ENCODE measurements around the gene COG7.

DNA sequence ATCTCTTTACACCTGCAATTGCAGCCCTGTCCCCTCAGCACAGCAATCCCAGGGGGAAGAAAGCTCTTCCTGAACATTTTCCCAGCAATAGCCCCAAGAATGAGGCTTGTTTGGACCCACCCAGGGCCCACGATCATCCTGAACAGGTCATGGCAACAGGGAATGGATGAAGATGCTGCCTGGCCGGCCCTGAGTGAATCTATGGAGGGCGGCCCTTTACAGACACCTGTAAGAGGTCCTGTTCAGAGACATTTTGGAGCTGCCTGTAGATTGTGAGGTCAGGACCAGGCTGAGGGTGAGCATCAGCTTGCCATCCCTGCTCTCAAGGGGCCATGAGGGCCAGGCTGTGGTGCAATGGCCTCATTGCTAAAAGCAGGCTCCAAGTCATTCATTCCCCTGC is 69.1 kb downstream of the COG7 start:
- TF ChIP-seq POLR2AphosphoS5 (IDR thresholded peaks at IDR 0.05; ENCODE audit: borderline replicate concordance, low read depth, low read length) (no peak), EZH2 (IDR thresholded peaks at IDR 0.05) (no peak), FOXP2 (optimal IDR thresholded peaks at IDR 0.05; ENCODE audit: control extremely low read depth, extremely low read length, insufficient read depth) (no peak)

All from SK-N-MC (cell line).